Activated B cell treated with CpG ODN at 0.5 μM for 24 hours (primary cell): ENCODE results near the gene SECISBP2. TPM values are rescaled to one million over a fixed set of nuclear protein-coding genes. Genes with fewer than 3 reads are reported as not detected.

Source experiments
- ATAC-seq: fragments of 200-7000 bp; cut with Tn5 transposase; one replicate; pipeline ENCODE4 v1.10.0; 2021; ENCODE audit warnings: low read depth, mild to moderate bottlenecking, moderate library complexity
- CTCF ChIA-PET: fragments of 350-600 bp; sonication (Branson Sonifier 250); formaldehyde crosslinking; loops from one replicate; lab custom pipeline; 2021; ENCODE audit warnings: antibody characterized with exemption; lab: Charles Lee
- POLR2A ChIA-PET: fragments of 350-600 bp; sonication (Branson Sonifier 250); formaldehyde crosslinking; loops from one replicate; lab custom pipeline; 2021; ENCODE audit warnings: antibody characterized with exemption; lab: Charles Lee
- DNase-seq: peaks from one replicate; pipeline ENCODE4 v3.0.0; 2022
- H3K27ac Mint-ChIP-seq: one replicate; pipeline ENCODE4 v1.8.0; 2020; ENCODE audit warnings: mixed read lengths
- H3K27me3 Mint-ChIP-seq: one replicate; pipeline ENCODE4 v1.8.0; 2021; ENCODE audit warnings: mixed read lengths
- H3K36me3 Mint-ChIP-seq: one replicate; pipeline ENCODE4 v1.8.0; 2021; ENCODE audit warnings: low read depth, mixed read lengths
- H3K4me1 Mint-ChIP-seq: one replicate; pipeline ENCODE4 v1.8.0; 2021; ENCODE audit warnings: mixed read lengths
- H3K4me3 Mint-ChIP-seq: one replicate; pipeline ENCODE4 v1.8.0; 2020; ENCODE audit warnings: mild to moderate bottlenecking, mixed read lengths
- H3K9me3 Mint-ChIP-seq: one replicate; pipeline ENCODE4 v1.8.0; 2020; ENCODE audit warnings: mixed read lengths
- CTCF ChIP-seq: fragments of 200-600 bp; IDR thresholded peaks from one replicate; pipeline ENCODE4 v1.8.0; 2022; ENCODE audit warnings: antibody characterized with exemption, mild to moderate bottlenecking
- intact Hi-C: fragments of 100-400 bp; cut with micrococcal nuclease; formaldehyde crosslinking; loops from one replicate; pipeline ENCODE4 v1.15.1; 2024
- total RNA-seq: library from RNA; stranded (reverse); gene quantifications from 2 replicates; pipeline ENCODE4 v1.2.3, GENCODE V29; 2022

SECISBP2 gene
- total RNA-seq, 1 donor from 2014 or later, result 97.1 TPM

- no peak for ATAC-seq
- Mint-ChIP-seq H3K36me3 (peaks cover 54% of the 10 kb centered on the region), H3K9me3 (no peaks in the 10 kb centered on the region), H3K27me3 (no peaks in the 10 kb centered on the region), H3K4me3 (no peak overlapping the region), H3K4me1 (no peaks in the 10 kb centered on the region), H3K27ac (no peak overlapping the region)
- TF ChIP-seq CTCF, result no peak
- intact Hi-C loops, result no loop called here
- ChIA-PET CTCF (interaction anchor here (2.4 kb wide), 1 partner anchor 187 kb away, joined by 8 read pairs; no protein-coding TSS in a partner anchor), POLR2A (no interaction called here)
- DNase-seq, result no peak
Measured at GRCh38 chr9:89361816-89362646, 43.7 kb downstream of the SECISBP2 start.

- ATAC-seq (no peak), DNase-seq (no peak)
- no peak for TF ChIP-seq CTCF
- H3K4me3 Mint-ChIP-seq, result no peak overlapping the region
- H3K27me3 Mint-ChIP-seq, result no peaks in the 10 kb centered on the region
- intact Hi-C loops, result no loop called here
- ChIA-PET POLR2A (no interaction called here), CTCF (interaction anchor here (2.4 kb wide), 1 partner anchor 186 kb away, joined by 8 read pairs; no protein-coding TSS in a partner anchor)
- peaks cover 47% of the 10 kb centered on the region for H3K36me3 Mint-ChIP-seq
- H3K9me3 Mint-ChIP-seq, result no peaks in the 10 kb centered on the region
- no peaks in the 10 kb centered on the region for H3K4me1 Mint-ChIP-seq
- no peak overlapping the region for H3K27ac Mint-ChIP-seq
Measured at GRCh38 chr9:89362647-89363310, 44.5 kb downstream of the SECISBP2 start.

- Mint-ChIP-seq H3K4me1 (no peaks in the 10 kb centered on the region), H3K36me3 (peaks cover 42% of the 10 kb centered on the region), H3K27me3 (no peaks in the 10 kb centered on the region), H3K4me3 (no peak overlapping the region), H3K9me3 (no peaks in the 10 kb centered on the region), H3K27ac (no peak overlapping the region)
- POLR2A ChIA-PET, result no interaction called here
- intact Hi-C loops, result no loop called here
- CTCF ChIA-PET, result no interaction called here
- no peak for TF ChIP-seq CTCF
- ATAC-seq, result no peak
- no peak for DNase-seq
Measured at GRCh38 chr9:89363311-89363670, 45.0 kb downstream of the SECISBP2 start.

GRCh38 chr9:89363921-89364665 is 45.8 kb downstream of the SECISBP2 start:
- no peak for TF ChIP-seq CTCF
- H3K36me3 Mint-ChIP-seq, result peaks cover 34% of the 10 kb centered on the region
- H3K27ac Mint-ChIP-seq, result no peak overlapping the region
- DNase-seq (no peak), ATAC-seq (no peak)
- no peaks in the 10 kb centered on the region for H3K9me3 Mint-ChIP-seq
- H3K27me3 Mint-ChIP-seq, result no peaks in the 10 kb centered on the region
- no peak overlapping the region for H3K4me3 Mint-ChIP-seq
- POLR2A ChIA-PET, result no interaction called here
- CTCF ChIA-PET, result no interaction called here
- no peaks in the 10 kb centered on the region for H3K4me1 Mint-ChIP-seq
- intact Hi-C loops, result no loop called here
